Liver (tissue), 9 donors: ENCODE data around the gene PROZ. TPM values are rescaled to one million over a fixed set of nuclear protein-coding genes. Genes with fewer than 3 reads are reported as not detected.

ENCODE experiments used
- DNase-seq: peaks from one replicate; pipeline ENCODE4 v3.0.0-alpha.2; 2017; ENCODE audit warnings: low spot score
- H3K27ac ChIP-seq, 2 donors: one replicate each; pipeline ENCODE4 v1.7.0; 2013; ENCODE audit warnings: inconsistent platforms in 2 of 2, low read length in 2 of 2, control low read depth in 1 of 2, low read depth in 1 of 2, mild to moderate bottlenecking in 1 of 2
- H3K27me3 ChIP-seq, 4 donors: one replicate each; pipeline versions ENCODE4 v1.6.1 to v1.7.0; 2013; ENCODE audit warnings: low read length in 3 of 4, inconsistent platforms in 1 of 4, mild to moderate bottlenecking in 1 of 4, moderate library complexity in 1 of 4; ENCODE audit not compliant: control insufficient read depth in 4 of 4, insufficient read depth in 4 of 4
- H3K36me3 ChIP-seq, 4 donors: one replicate each; pipeline versions ENCODE4 v1.6.1 to v1.7.0; 2013; ENCODE audit warnings: low read length in 3 of 4, mild to moderate bottlenecking in 3 of 4, low read depth in 1 of 4, moderate library complexity in 1 of 4; ENCODE audit not compliant: control insufficient read depth in 4 of 4, insufficient read depth in 3 of 4
- H3K4me1 ChIP-seq, 4 donors: one replicate each; pipeline versions ENCODE4 v1.6.1 to v1.7.0; 2013; ENCODE audit warnings: low read length in 3 of 4, mild to moderate bottlenecking in 3 of 4, moderate library complexity in 1 of 4; ENCODE audit not compliant: control insufficient read depth in 4 of 4, insufficient read depth in 4 of 4
- H3K4me3 ChIP-seq, 3 donors: one replicate each; pipeline versions ENCODE4 v1.6.1 to v1.7.0; 2013; ENCODE audit warnings: low read length in 3 of 3, control low read depth in 1 of 3, low read depth in 1 of 3, mild to moderate bottlenecking in 1 of 3
- H3K9ac ChIP-seq, 2 donors: one replicate each; pipeline ENCODE4 v1.7.0; 2013; ENCODE audit warnings: low read length in 2 of 2, mild to moderate bottlenecking in 2 of 2, moderate library complexity in 2 of 2, control low read depth in 1 of 2, low read depth in 1 of 2
- H3K9me3 ChIP-seq, 4 donors: one replicate each; pipeline versions ENCODE4 v1.6.1 to v1.7.0; 2013; ENCODE audit warnings: low read length in 3 of 4; ENCODE audit not compliant: control insufficient read depth in 4 of 4
- ATF3 ChIP-seq: IDR thresholded peaks from 2 replicates; pipeline ENCODE4 v1.6.1; 2016; ENCODE audit warnings: antibody characterized with exemption
- CTCF ChIP-seq: fragments of 150-350 bp; IDR thresholded peaks from 2 replicates; pipeline ENCODE4 v1.5.1; 2017; ENCODE audit warnings: improper control_type of control experiment, low read depth, low read length; ENCODE audit not compliant: missing input control
- FOXA1 ChIP-seq: IDR thresholded peaks from 2 replicates; pipeline ENCODE4 v1.6.1; 2016; ENCODE audit warnings: antibody characterized with exemption
- GABPA ChIP-seq, 2 donors: IDR thresholded peaks in 1 of 2; conservative IDR thresholded peaks in 1 of 2; 2 replicates each; pipeline ENCODE4 v1.6.1; 2016; ENCODE audit warnings: antibody characterized with exemption in 2 of 2, mild to moderate bottlenecking in 1 of 2, moderate library complexity in 1 of 2
- HNF4A ChIP-seq, 2 donors: conservative IDR thresholded peaks; 2 replicates each; pipeline ENCODE4 v1.6.1; 2016; ENCODE audit warnings: antibody characterized with exemption in 2 of 2, mild to moderate bottlenecking in 2 of 2
- HNF4G ChIP-seq: IDR thresholded peaks from 2 replicates; pipeline ENCODE4 v1.6.1; 2016; ENCODE audit warnings: antibody characterized with exemption
- JUND ChIP-seq, 2 donors: IDR thresholded peaks; 2 replicates each; pipeline ENCODE4 v1.6.1; 2016; ENCODE audit warnings: antibody characterized with exemption in 2 of 2
- MAX ChIP-seq: IDR thresholded peaks from 2 replicates; pipeline ENCODE4 v1.6.1; 2016; ENCODE audit warnings: antibody characterized with exemption
- NR2F2 ChIP-seq: IDR thresholded peaks from 2 replicates; pipeline ENCODE4 v1.6.1; 2016; ENCODE audit warnings: antibody characterized with exemption
- RAD21 ChIP-seq, 2 donors: IDR thresholded peaks; 2 replicates each; pipeline ENCODE4 v1.6.1; 2016; ENCODE audit warnings: antibody characterized with exemption in 2 of 2, mild to moderate bottlenecking in 2 of 2
- RXRA ChIP-seq, 2 donors: IDR thresholded peaks; 2 replicates each; pipeline ENCODE4 v1.6.1; 2017 to 2018; ENCODE audit warnings: antibody characterized with exemption in 2 of 2, mild to moderate bottlenecking in 1 of 2
- SP1 ChIP-seq: IDR thresholded peaks from 2 replicates; pipeline ENCODE4 v1.6.1; 2018; ENCODE audit warnings: antibody characterized with exemption, mild to moderate bottlenecking
- TAF1 ChIP-seq: conservative IDR thresholded peaks from 2 replicates; pipeline ENCODE4 v1.6.1; 2016; ENCODE audit warnings: antibody characterized with exemption, mild to moderate bottlenecking
- YY1 ChIP-seq: IDR thresholded peaks from 2 replicates; pipeline ENCODE4 v1.6.1; 2016; ENCODE audit warnings: antibody characterized with exemption, mild to moderate bottlenecking
- ZBTB33 ChIP-seq: IDR thresholded peaks from 2 replicates; pipeline ENCODE4 v1.6.1; 2016; ENCODE audit warnings: antibody characterized with exemption
- WGBS: extraction: QIAGEN DNeasy Blood & Tissue Kit; methylation state at CpG from one replicate; pipeline ENCODE4 v1.1.7; 2013; 5-methylcytosine and 5-hydroxymethylcytosine counted together
- polyA plus RNA-seq, 2 donors: library from polyadenylated mRNA; stranded (reverse) in 1 of 2; unstranded in 1 of 2; fragments of 200-250 nt in 1 of 2; fragments of >200 nt in 1 of 2; fragmentation: Nextera tagmentation in 1 of 2; extraction: Ambion mirVana in 1 of 2; gene quantifications; one replicate each; pipeline versions ENCODE4 v1.2.1 to v1.2.3, GENCODE V29; 2013 to 2015
- total RNA-seq, 2 donors: library from RNA; depleted of rRNA; stranded (reverse); fragments of >200 nt; gene quantifications; one replicate each; pipeline ENCODE4 v1.2.3, GENCODE V29; 2014
- donor health status: healthy.
- donor health status: healthy.
- donor health status: healthy.
- donor health status: healthy.
- donor health status: healthy.

PROZ gene
- total and polyA plus RNA-seq, 4 donors, result 10.6 to 40.7 (median 30.3) TPM

GRCh38 chr13:113138792-113139551 is 19.5 kb upstream of the PROZ start (continued):
- TF ChIP-seq SP1 (peak; percentile 81), NR2F2 (peak; percentile 61), YY1 (peak; percentile 85)

GRCh38 chr13:113139577-113139976 is 18.9 kb upstream of the PROZ start:
- WGBS, result 67% methylated on average over 5 of the region's 5 CpGs
- TF ChIP-seq JUND (IDR thresholded peaks at IDR 0.05) (no peak), ATF3 (no peak), SP1 (no peak), CTCF (no peak), MAX (no peak), RAD21 (IDR thresholded peaks at IDR 0.05) (no peak), YY1 (no peak)
- Histone ChIP-seq H3K27ac (peak overlapping the region in 1 of 2 donors; percentile 56), H3K4me1 (peaks cover 0 to 7% (median 2%) of the 10 kb centered on the region in 4 donors), H3K9ac (peak overlapping the region in 1 of 2 donors; percentile 65), H3K9me3 (no peaks in the 10 kb centered on the region), H3K4me3 (no peak overlapping the region), H3K27me3 (no peaks in the 10 kb centered on the region), H3K36me3 (peaks cover 0 to 18% (median 9%) of the 10 kb centered on the region in 4 donors)
- DNase-seq, result no peak

GRCh38 chr13:113140677-113141600 is 17.5 kb upstream of the PROZ start:
- Histone ChIP-seq H3K27ac (peak overlapping the region in 1 of 2 donors; percentile 22), H3K4me3 (no peak overlapping the region), H3K4me1 (peaks cover 0 to 7% (median 2%) of the 10 kb centered on the region in 4 donors), H3K27me3 (no peaks in the 10 kb centered on the region), H3K9me3 (no peaks in the 10 kb centered on the region), H3K9ac (no peak overlapping the region), H3K36me3 (peaks cover 0 to 19% (median 9%) of the 10 kb centered on the region in 4 donors)
- peak in 1 of 2 donors; percentile 3 for TF ChIP-seq HNF4A (conservative IDR thresholded peaks at IDR 0.05)
- TF ChIP-seq RAD21 (IDR thresholded peaks at IDR 0.05), result peak in 1 of 2 donors; percentile 23
- no peak for TF ChIP-seq SP1
- WGBS, result 86% methylated on average over 26 of the region's 26 CpGs
- DNase-seq, result peak; percentile 24

GRCh38 chr13:113141601-113141970 is 16.9 kb upstream of the PROZ start:
- H3K9ac ChIP-seq, result no peak overlapping the region
- no peaks in the 10 kb centered on the region for H3K27me3 ChIP-seq
- no peak for DNase-seq
- no peak overlapping the region for H3K4me3 ChIP-seq
- WGBS, result 93% methylated on average over 18 of the region's 18 CpGs
- H3K36me3 ChIP-seq, result peaks cover 0 to 20% (median 9%) of the 10 kb centered on the region in 4 donors
- no peaks in the 10 kb centered on the region for H3K9me3 ChIP-seq
- H3K27ac ChIP-seq, result peak overlapping the region in 1 of 2 donors; percentile 3
- peaks cover 0 to 7% (median 2%) of the 10 kb centered on the region in 4 donors for H3K4me1 ChIP-seq
- no peak for TF ChIP-seq ZBTB33
- TF ChIP-seq CTCF, result no peak
- TF ChIP-seq RXRA (IDR thresholded peaks at IDR 0.05), result no peak
- no peak for TF ChIP-seq RAD21 (IDR thresholded peaks at IDR 0.05)
- TF ChIP-seq HNF4A (conservative IDR thresholded peaks at IDR 0.05), result no peak
- no peak for TF ChIP-seq TAF1
- TF ChIP-seq JUND (IDR thresholded peaks at IDR 0.05), result no peak
- TF ChIP-seq HNF4G, result no peak
- TF ChIP-seq YY1, result no peak
- TF ChIP-seq ATF3, result no peak
- no peak for TF ChIP-seq FOXA1
- no peak for TF ChIP-seq GABPA (IDR thresholded peaks at IDR 0.05 in 1 of 2, conservative IDR thresholded peaks at IDR 0.05 in 1 of 2)
